Calu3 (cell line): ENCODE measurements around the gene PRELP. TPM values are rescaled to one million over a fixed set of nuclear protein-coding genes. Genes with fewer than 3 reads are reported as not detected.

ENCODE experiments used
- Bru-seq: library from RNA; stranded (reverse); fragments of 400-500 nt; gene quantifications from one replicate; lab custom pipeline; 2021; lab: Mats Ljungman, UMichigan
- BruChase-seq, 2 experiments: library from RNA; stranded (reverse); fragments of 400-500 nt; gene quantifications; one replicate each; lab custom pipeline; 2021; lab: Mats Ljungman, UMichigan
- BruUV-seq: library from RNA; stranded (reverse); fragments of 400-500 nt; replicated peaks from 2 replicates; lab custom pipeline; 2021; lab: Mats Ljungman, UMichigan
- CTCF ChIA-PET: fragments of 300-600 bp; sonication (Branson Sonifier 250); formaldehyde crosslinking; loops from one replicate; lab custom pipeline; 2022; ENCODE audit warnings: antibody characterized with exemption; lab: Charles Lee
- DNase-seq: peaks from one replicate; pipeline ENCODE4 v3.0.0; 2022
- H3K27ac Mint-ChIP-seq: one replicate; pipeline ENCODE4 v1.8.0; 2022; ENCODE audit warnings: mixed read lengths; ENCODE audit not compliant: unreplicated experiment
- H3K27me3 Mint-ChIP-seq: one replicate; pipeline ENCODE4 v1.8.0; 2022; ENCODE audit warnings: mixed read lengths; ENCODE audit not compliant: unreplicated experiment
- H3K36me3 Mint-ChIP-seq: one replicate; pipeline ENCODE4 v1.8.0; 2022; ENCODE audit warnings: mild to moderate bottlenecking, moderate library complexity, mixed read lengths; ENCODE audit not compliant: insufficient read depth, unreplicated experiment
- H3K4me1 Mint-ChIP-seq: one replicate; pipeline ENCODE4 v1.8.0; 2022; ENCODE audit warnings: mild to moderate bottlenecking, low read depth, mixed read lengths; ENCODE audit not compliant: unreplicated experiment
- H3K4me3 Mint-ChIP-seq: one replicate; pipeline ENCODE4 v1.8.0; 2022; ENCODE audit warnings: mild to moderate bottlenecking, low read depth, moderate library complexity, mixed read lengths; ENCODE audit not compliant: unreplicated experiment
- H3K9me3 Mint-ChIP-seq: one replicate; pipeline ENCODE4 v1.8.0; 2022; ENCODE audit warnings: low read depth, mixed read lengths; ENCODE audit not compliant: unreplicated experiment
- CTCF ChIP-seq: fragments of 200-600 bp; IDR thresholded peaks from one replicate; pipeline ENCODE4 v1.8.0; 2022; ENCODE audit warnings: antibody characterized with exemption; ENCODE audit not compliant: unreplicated experiment
- intact Hi-C: fragments of 100-400 bp; cut with micrococcal nuclease; formaldehyde crosslinking; loops from one replicate; pipeline ENCODE4 v1.10.0; 2022; ENCODE audit not compliant: unreplicated experiment
- long read RNA-seq: library from polyadenylated mRNA; stranded (forward); transcript quantifications from one replicate; pipeline ENCODE4 v2.0.0, GENCODE V29; 2022
- total RNA-seq: library from RNA; stranded (reverse); gene quantifications from 2 replicates; pipeline ENCODE4 v1.2.3, GENCODE V29; 2022

The PRELP gene
- not detected in 2 replicates for total RNA-seq
- Bru-seq, nascent RNA, result not detected
- not detected for BruChase-seq, experiment 1, labeled RNA remaining after a 6-hour chase
- not detected for BruChase-seq, experiment 2, labeled RNA remaining after a 2-hour chase
- long read RNA-seq, result 0 reads

GRCh38 chr1:203475012-203475981, at the start of gene PRELP:
PRELP (plus strand) TSS chr1:203475806; CDS start chr1:203483185, 7,379 bp downstream.
- H3K9me3 Mint-ChIP-seq, result no peaks in the 10 kb centered on the region
- no peak for TF ChIP-seq CTCF
- no peak within 1 kb of the TSS for H3K27ac Mint-ChIP-seq
- BruUV-seq, result no TSS peak
- intact Hi-C loops, result no loop called here
- CTCF ChIA-PET, result interaction anchor here (0.5 to 1.5 kb wide), 4 partner anchors 11 to 133 kb away, joined by 3 to 7 read pairs (median 3); no protein-coding TSS in a partner anchor
- peaks cover 10% of the 10 kb centered on the region for H3K4me1 Mint-ChIP-seq
- no peak for DNase-seq
- H3K27me3 Mint-ChIP-seq, result peaks cover 85% of the 10 kb centered on the region
- H3K4me3 Mint-ChIP-seq, result no peak within 1 kb of the TSS
- peaks cover 3% of the 10 kb centered on the region for H3K36me3 Mint-ChIP-seq

- no peak for TF ChIP-seq CTCF
- Mint-ChIP-seq H3K9me3 (no peaks in the 10 kb centered on the region), H3K4me3 (no peak overlapping the region), H3K27ac (no peak overlapping the region), H3K36me3 (no peaks in the 10 kb centered on the region), H3K27me3 (peaks cover 96% of the 10 kb centered on the region), H3K4me1 (no peaks in the 10 kb centered on the region)
- BruUV-seq, result no TSS peak
- CTCF ChIA-PET, result no interaction called here
- intact Hi-C loops, result no loop called here
- DNase-seq, result no peak
Measured at GRCh38 chr1:203426366-203426765, 49.2 kb upstream of the PRELP start.

GRCh38 chr1:203426870-203427269, 48.7 kb upstream of the PRELP start:
- no peak overlapping the region for H3K4me3 Mint-ChIP-seq
- TF ChIP-seq CTCF, result no peak
- H3K36me3 Mint-ChIP-seq, result no peaks in the 10 kb centered on the region
- H3K9me3 Mint-ChIP-seq, result no peaks in the 10 kb centered on the region
- intact Hi-C loops, result no loop called here
- peaks cover 98% of the 10 kb centered on the region for H3K27me3 Mint-ChIP-seq
- no TSS peak for BruUV-seq
- no peaks in the 10 kb centered on the region for H3K4me1 Mint-ChIP-seq
- no peak overlapping the region for H3K27ac Mint-ChIP-seq
- CTCF ChIA-PET, result no interaction called here
- no peak for DNase-seq

GRCh38 chr1:203427451-203427850, 48.2 kb upstream of the PRELP start:
- Mint-ChIP-seq H3K27me3 (peaks cover 98% of the 10 kb centered on the region), H3K36me3 (no peaks in the 10 kb centered on the region), H3K4me3 (no peak overlapping the region), H3K4me1 (no peaks in the 10 kb centered on the region), H3K27ac (no peak overlapping the region), H3K9me3 (no peaks in the 10 kb centered on the region)
- CTCF ChIA-PET, result no interaction called here
- intact Hi-C loops, result no loop called here
- no peak for DNase-seq
- no TSS peak for BruUV-seq
- no peak for TF ChIP-seq CTCF
